ENCODE measurements around the gene STUB1. TPM values are rescaled to one million over a fixed set of nuclear protein-coding genes. Genes with fewer than 3 reads are reported as not detected.
A peak's percentile ranks its signal among the peaks of the same experiment; 100 is the strongest.

Gene STUB1
- total RNA-seq, 2 donors from 2014 or later = 63.3 to 205 TPM

GRCh38 chr16:684961-685696 is 4.9 kb downstream of the STUB1 start:
- no peaks in the 10 kb centered on the region for H3K9me3 ChIP-seq
- H3K4me1 ChIP-seq = peaks cover 67% of the 10 kb centered on the region
- no peaks in the 10 kb centered on the region for H3K27me3 ChIP-seq
- intact Hi-C loops (cut with DNase I) = no loop called here
- no peak for TF ChIP-seq POLR2A (IDR thresholded peaks at IDR 0.05)
- no peak for TF ChIP-seq CTCF (IDR thresholded peaks at IDR 0.05)
- DNase-seq (peak in 2 of 4 donors; percentile 40 to 47), ATAC-seq (no peak)
- peak overlapping the region in 1 of 4 donors; percentile 49 for H3K27ac ChIP-seq
- WGBS, 2 donors = 84 to 90% methylated on average over 35 to 44 of the region's 61 CpGs
- no peak overlapping the region for H3K4me3 ChIP-seq
- peaks cover 11 to 12% of the 10 kb centered on the region in 2 donors for H3K36me3 ChIP-seq (replicated peaks in 1 of 2; ENCODE audit: insufficient read depth in 1 of 2, low read depth in 2 of 2)

- TF ChIP-seq POLR2A (IDR thresholded peaks at IDR 0.05) (no peak), CTCF (IDR thresholded peaks at IDR 0.05) (peak; percentile 19 to 44 (median 35))
- Histone ChIP-seq H3K4me1 (peaks cover 69% of the 10 kb centered on the region), H3K36me3 (replicated peaks in 1 of 2; ENCODE audit: insufficient read depth in 1 of 2, low read depth in 2 of 2) (peaks cover 11 to 12% of the 10 kb centered on the region in 2 donors), H3K4me3 (no peak overlapping the region), H3K27me3 (no peaks in the 10 kb centered on the region), H3K9me3 (no peaks in the 10 kb centered on the region), H3K27ac (no peak overlapping the region)
- intact Hi-C loops (cut with DNase I) = no loop called here
- 24 to 55% methylated on average over 3 to 10 of the region's 10 CpGs for WGBS, 2 donors
- peak; percentile 65 to 77 (median 65) for DNase-seq
- no peak for ATAC-seq
These were observed 5.8 kb downstream of the STUB1 start for GRCh38 chr16:685967-686366.

GRCh38 chr16:686459-687260 is 6.5 kb downstream of the STUB1 start:
- Histone ChIP-seq H3K4me1 (peaks cover 64% of the 10 kb centered on the region), H3K27me3 (no peaks in the 10 kb centered on the region), H3K27ac (no peak overlapping the region), H3K36me3 (replicated peaks in 1 of 2; ENCODE audit: insufficient read depth in 1 of 2, low read depth in 2 of 2) (peaks cover 10 to 11% of the 10 kb centered on the region in 2 donors), H3K9me3 (no peaks in the 10 kb centered on the region), H3K4me3 (no peak overlapping the region)
- TF ChIP-seq POLR2A (IDR thresholded peaks at IDR 0.05) = no peak
- TF ChIP-seq CTCF (IDR thresholded peaks at IDR 0.05) = no peak
- 83 to 89% methylated on average over 13 to 45 of the region's 51 CpGs for WGBS, 2 donors
- intact Hi-C loops (cut with DNase I) = no loop called here
- ATAC-seq (no peak), DNase-seq (no peak)

- intact Hi-C loops (cut with DNase I) = no loop called here
These were observed 7.3 kb downstream of the STUB1 start for GRCh38 chr16:687499-687898.

More at GRCh38 chr16:687499-687898, 7.3 kb downstream of the STUB1 start:
- no peak for ATAC-seq
- Histone ChIP-seq H3K27me3 (no peaks in the 10 kb centered on the region), H3K4me1 (peaks cover 55% of the 10 kb centered on the region), H3K36me3 (replicated peaks in 1 of 2; ENCODE audit: insufficient read depth in 1 of 2, low read depth in 2 of 2) (peaks cover 3 to 4% of the 10 kb centered on the region in 2 donors), H3K27ac (no peak overlapping the region), H3K4me3 (no peak overlapping the region), H3K9me3 (no peaks in the 10 kb centered on the region)
- no peak for DNase-seq
- TF ChIP-seq CTCF (IDR thresholded peaks at IDR 0.05) = no peak
- no peak for TF ChIP-seq POLR2A (IDR thresholded peaks at IDR 0.05)
- 91 to 95% methylated on average over 13 to 19 of the region's 19 CpGs for WGBS, 2 donors
